NCI-H2196 treated with DMSO at 0.1 percent for 48 hours (cell line): ENCODE results near the gene KRT72.

ENCODE experiments used
- DNase-seq: peaks from one replicate; lab custom pipeline; 2025; ENCODE audit not compliant: unreplicated experiment; lab: John Stamatoyannopoulos, UW

KRT72 gene

GRCh38 chr12:52600941-52601481 is at the start of gene KRT72:
Gene KRT72, minus strand, starts transcription at chr12:52601463. Its CDS starts 11 bp downstream, at chr12:52601452.
- DNase-seq = no peak

GRCh38 chr12:52650520-52651081 is 49.3 kb upstream of the KRT72 start:
- no peak for DNase-seq

GRCh38 chr12:52649066-52649465 is 47.8 kb upstream of the KRT72 start:
- DNase-seq = no peak

GRCh38 chr12:52648012-52648550 is 46.8 kb upstream of the KRT72 start:
- DNase-seq = no peak

GRCh38 chr12:52647601-52648000 is 46.3 kb upstream of the KRT72 start:
- DNase-seq = no peak

GRCh38 chr12:52646613-52647012 is 45.4 kb upstream of the KRT72 start:
- no peak for DNase-seq

GRCh38 chr12:52645982-52646381 is 44.7 kb upstream of the KRT72 start:
- DNase-seq = no peak

- no peak for DNase-seq
Observed at GRCh38 chr12:52645120-52645761, 44.0 kb upstream of the KRT72 start.

GRCh38 chr12:52644078-52644415 is 42.8 kb upstream of the KRT72 start:
- no peak for DNase-seq

GRCh38 chr12:52643233-52644077 is 42.2 kb upstream of the KRT72 start:
- DNase-seq = no peak

GRCh38 chr12:52641468-52641867 is 40.2 kb upstream of the KRT72 start:
- DNase-seq = no peak

- no peak for DNase-seq
Observed at GRCh38 chr12:52637299-52637698, 36.0 kb upstream of the KRT72 start.

- DNase-seq = no peak
Observed at GRCh38 chr12:52636592-52637258, 35.5 kb upstream of the KRT72 start.

- DNase-seq = no peak
Observed at GRCh38 chr12:52636189-52636588, 34.9 kb upstream of the KRT72 start.

- DNase-seq = peak; percentile 91
Observed at GRCh38 chr12:52634266-52635056, 33.2 kb upstream of the KRT72 start.

- peak; percentile 35 for DNase-seq
Observed at GRCh38 chr12:52633383-52633782, 32.1 kb upstream of the KRT72 start.

- no peak for DNase-seq
Observed at GRCh38 chr12:52632656-52633055, 31.4 kb upstream of the KRT72 start.

GRCh38 chr12:52631676-52632459 is 30.6 kb upstream of the KRT72 start:
- no peak for DNase-seq

GRCh38 chr12:52631264-52631663 is 30.0 kb upstream of the KRT72 start:
- DNase-seq = no peak
